ENCODE results near the gene ITIH4.

The ITIH4 gene

DNA sequence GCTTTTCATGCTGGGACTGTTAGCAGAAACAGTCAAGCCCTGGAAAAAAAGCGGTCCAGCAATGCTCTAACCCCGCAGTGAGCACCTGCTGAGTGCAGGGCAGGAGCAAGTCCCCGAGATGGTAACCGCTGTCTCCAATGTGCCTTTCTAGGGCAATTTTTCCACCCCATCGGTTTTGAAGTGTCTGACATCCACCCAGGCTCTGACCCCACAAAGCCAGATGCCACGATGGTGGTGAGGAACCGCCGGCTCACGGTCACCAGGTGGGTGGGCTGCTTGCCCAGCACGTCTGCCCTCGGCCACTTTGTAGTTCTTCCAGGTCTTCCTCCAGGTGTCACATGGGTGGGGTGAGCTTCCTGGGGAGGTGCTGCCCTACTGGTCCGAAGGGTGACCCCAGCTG is 39.1 kb downstream of the ITIH4 start:
- Histone ChIP-seq H3K9ac (ENCODE audit: low read length) (no peak overlapping the region), H2BK120ac (ENCODE audit: insufficient read depth, low read length, poor library complexity) (no peak overlapping the region), H3K79me1 (ENCODE audit: low read length) (no peaks in the 10 kb centered on the region), H2AFZ (ENCODE audit: insufficient read depth, low read length, poor library complexity) (no peak overlapping the region), H2AK5ac (ENCODE audit: low read length) (no peak overlapping the region), H4K91ac (ENCODE audit: low read depth, low read length) (no peak overlapping the region), H3K4me2 (ENCODE audit: low read length) (no peak overlapping the region), H2BK12ac (ENCODE audit: low read length) (no peak overlapping the region), H3K4ac (ENCODE audit: low read depth, low read length) (no peak overlapping the region), H3K14ac (ENCODE audit: low read length) (no peak overlapping the region), H3K23ac (ENCODE audit: low read length) (no peak overlapping the region), H3K27me3 (ENCODE audit: insufficient read depth, low read length) (no peaks in the 10 kb centered on the region), H3K79me2 (ENCODE audit: control insufficient read depth, insufficient read depth, low read length, poor library complexity) (no peaks in the 10 kb centered on the region), H3K4me3 (ENCODE audit: low read depth, low read length) (no peak overlapping the region), H3K4me1 (ENCODE audit: control insufficient read depth in 1 of 2, insufficient read depth in 2 of 2, low read length in 2 of 2) (no peaks in the 10 kb centered on the region), H3K9me3 (ENCODE audit: insufficient read depth, low read depth, low read length) (no peaks in the 10 kb centered on the region), H4K8ac (ENCODE audit: low read depth, low read length) (no peak overlapping the region), H3K27ac (ENCODE audit: low read depth, low read length) (no peak overlapping the region), H3K36me3 (ENCODE audit: control insufficient read depth in 1 of 2, insufficient read depth in 2 of 2, low read length in 2 of 2) (no peaks in the 10 kb centered on the region), H2BK5ac (ENCODE audit: low read depth, low read length, poor library complexity) (no peak overlapping the region), H3K18ac (ENCODE audit: low read length) (no peak overlapping the region), H4K12ac (ENCODE audit: low read depth, low read length) (no peak overlapping the region)
- no peak for DNase-seq
- no CpG with 5 or more reads among the region's 12 CpGs for WGBS (ENCODE audit: extremely low coverage, insufficient coverage, insufficient read length)

DNA sequence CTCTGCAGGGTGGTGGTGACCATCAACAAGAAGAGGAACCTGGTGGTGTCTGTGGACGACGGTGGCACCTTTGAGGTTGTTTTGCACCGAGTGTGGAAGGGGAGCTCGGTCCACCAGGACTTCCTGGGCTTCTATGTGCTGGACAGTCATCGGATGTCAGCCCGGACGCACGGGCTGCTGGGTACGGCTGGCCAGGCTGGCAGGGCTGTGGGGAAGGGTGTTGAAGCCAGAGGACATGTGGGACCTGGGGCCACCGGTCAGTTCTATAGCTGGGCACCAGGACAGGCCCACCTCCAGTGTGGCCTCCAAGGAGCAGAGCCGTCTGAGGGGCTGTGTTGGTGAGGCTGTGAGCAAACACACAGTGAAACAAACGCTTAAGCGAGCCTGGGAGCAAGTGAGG is 39.7 kb downstream of the ITIH4 start:
- H2BK5ac ChIP-seq (ENCODE audit: low read depth, low read length, poor library complexity): no peak overlapping the region

DNA sequence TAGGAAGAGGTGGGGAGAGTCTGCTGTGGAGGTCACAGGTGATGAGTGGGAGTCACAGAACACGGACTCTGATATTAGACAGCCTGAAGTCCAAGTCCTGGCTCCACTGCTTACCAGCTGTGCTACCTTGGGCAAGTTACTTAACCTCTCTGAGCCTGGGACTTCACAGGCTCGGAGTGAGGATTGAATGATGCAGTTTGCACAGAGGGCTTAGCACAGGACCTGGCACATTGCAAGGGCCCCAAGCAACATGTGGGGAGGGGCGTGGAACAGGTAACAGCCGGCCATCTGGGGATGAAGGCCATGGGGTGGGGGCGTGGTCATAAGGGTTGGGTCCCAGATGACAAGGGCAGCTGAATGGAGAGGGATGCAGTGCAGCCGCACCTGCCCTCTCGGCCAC is 40.1 kb downstream of the ITIH4 start:
- H3K4me3 ChIP-seq (ENCODE audit: low read depth, low read length): no peak overlapping the region
- H2BK120ac ChIP-seq (ENCODE audit: insufficient read depth, low read length, poor library complexity): no peak overlapping the region
- no peak overlapping the region for H3K14ac ChIP-seq (ENCODE audit: low read length)
- no peaks in the 10 kb centered on the region for H3K79me1 ChIP-seq (ENCODE audit: low read length)
- no peak overlapping the region for H3K9ac ChIP-seq (ENCODE audit: low read length)
- H3K79me2 ChIP-seq (ENCODE audit: control insufficient read depth, insufficient read depth, low read length, poor library complexity): no peaks in the 10 kb centered on the region
- no peaks in the 10 kb centered on the region for H3K9me3 ChIP-seq (ENCODE audit: insufficient read depth, low read depth, low read length)
- H4K12ac ChIP-seq (ENCODE audit: low read depth, low read length): no peak overlapping the region
- no peak overlapping the region for H3K4ac ChIP-seq (ENCODE audit: low read depth, low read length)
- no peaks in the 10 kb centered on the region for H3K4me1 ChIP-seq (ENCODE audit: control insufficient read depth in 1 of 2, insufficient read depth in 2 of 2, low read length in 2 of 2)
- no peaks in the 10 kb centered on the region for H3K27me3 ChIP-seq (ENCODE audit: insufficient read depth, low read length)
- no peak for DNase-seq
- no peak overlapping the region for H3K4me2 ChIP-seq (ENCODE audit: low read length)
- H2BK12ac ChIP-seq (ENCODE audit: low read length): no peak overlapping the region
- no peak overlapping the region for H3K23ac ChIP-seq (ENCODE audit: low read length)
- no peak overlapping the region for H2AK5ac ChIP-seq (ENCODE audit: low read length)
- no peak overlapping the region for H2BK5ac ChIP-seq (ENCODE audit: low read depth, low read length, poor library complexity)
- no peak overlapping the region for H2AFZ ChIP-seq (ENCODE audit: insufficient read depth, low read length, poor library complexity)
- H3K18ac ChIP-seq (ENCODE audit: low read length): no peak overlapping the region
- no peak overlapping the region for H3K27ac ChIP-seq (ENCODE audit: low read depth, low read length)
- H4K91ac ChIP-seq (ENCODE audit: low read depth, low read length): no peak overlapping the region
- H4K8ac ChIP-seq (ENCODE audit: low read depth, low read length): no peak overlapping the region
- no CpG with 5 or more reads among the region's 7 CpGs for WGBS (ENCODE audit: extremely low coverage, insufficient coverage, insufficient read length)
- no peaks in the 10 kb centered on the region for H3K36me3 ChIP-seq (ENCODE audit: control insufficient read depth in 1 of 2, insufficient read depth in 2 of 2, low read length in 2 of 2)

More for the DNA sequence above, 39.7 kb downstream of the ITIH4 start:
- H3K79me2 ChIP-seq (ENCODE audit: control insufficient read depth, insufficient read depth, low read length, poor library complexity): no peaks in the 10 kb centered on the region
- H4K8ac ChIP-seq (ENCODE audit: low read depth, low read length): no peak overlapping the region
- no peak overlapping the region for H4K12ac ChIP-seq (ENCODE audit: low read depth, low read length)
- H3K36me3 ChIP-seq (ENCODE audit: control insufficient read depth in 1 of 2, insufficient read depth in 2 of 2, low read length in 2 of 2): no peaks in the 10 kb centered on the region
- no peak overlapping the region for H2AFZ ChIP-seq (ENCODE audit: insufficient read depth, low read length, poor library complexity)
- H3K4me3 ChIP-seq (ENCODE audit: low read depth, low read length): no peak overlapping the region
- H2BK12ac ChIP-seq (ENCODE audit: low read length): no peak overlapping the region
- H3K9me3 ChIP-seq (ENCODE audit: insufficient read depth, low read depth, low read length): no peaks in the 10 kb centered on the region
- H3K23ac ChIP-seq (ENCODE audit: low read length): no peak overlapping the region
- no peak overlapping the region for H3K18ac ChIP-seq (ENCODE audit: low read length)
- no peaks in the 10 kb centered on the region for H3K79me1 ChIP-seq (ENCODE audit: low read length)
- H3K4me2 ChIP-seq (ENCODE audit: low read length): no peak overlapping the region
- no peak overlapping the region for H3K14ac ChIP-seq (ENCODE audit: low read length)
- no peak overlapping the region for H2BK120ac ChIP-seq (ENCODE audit: insufficient read depth, low read length, poor library complexity)
- no peak overlapping the region for H2AK5ac ChIP-seq (ENCODE audit: low read length)
- H3K4ac ChIP-seq (ENCODE audit: low read depth, low read length): no peak overlapping the region
- no CpG with 5 or more reads among the region's 13 CpGs for WGBS (ENCODE audit: extremely low coverage, insufficient coverage, insufficient read length)
- H4K91ac ChIP-seq (ENCODE audit: low read depth, low read length): no peak overlapping the region
- H3K4me1 ChIP-seq (ENCODE audit: control insufficient read depth in 1 of 2, insufficient read depth in 2 of 2, low read length in 2 of 2): no peaks in the 10 kb centered on the region
- H3K27ac ChIP-seq (ENCODE audit: low read depth, low read length): no peak overlapping the region
- no peaks in the 10 kb centered on the region for H3K27me3 ChIP-seq (ENCODE audit: insufficient read depth, low read length)
- DNase-seq: no peak
- no peak overlapping the region for H3K9ac ChIP-seq (ENCODE audit: low read length)

DNA sequence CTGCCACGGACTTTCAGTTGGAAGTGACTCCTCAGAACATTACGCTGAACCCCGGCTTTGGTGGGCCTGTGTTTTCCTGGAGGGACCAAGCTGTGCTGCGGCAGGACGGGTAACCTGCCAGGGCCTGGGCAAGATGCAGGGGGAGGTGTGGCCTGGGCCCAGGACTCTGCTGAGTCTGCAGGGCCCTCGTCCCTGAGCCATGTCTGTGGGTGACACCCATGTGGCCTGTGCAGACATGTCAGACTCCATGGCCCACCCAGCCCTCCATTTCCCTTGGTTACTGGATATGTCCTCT is 40.8 kb downstream of the ITIH4 start:
- Histone ChIP-seq H3K27ac (ENCODE audit: low read depth, low read length) (no peak overlapping the region), H3K18ac (ENCODE audit: low read length) (no peak overlapping the region), H3K14ac (ENCODE audit: low read length) (no peak overlapping the region), H2BK120ac (ENCODE audit: insufficient read depth, low read length, poor library complexity) (no peak overlapping the region), H2AK5ac (ENCODE audit: low read length) (no peak overlapping the region), H3K4me1 (ENCODE audit: control insufficient read depth in 1 of 2, insufficient read depth in 2 of 2, low read length in 2 of 2) (no peaks in the 10 kb centered on the region), H4K8ac (ENCODE audit: low read depth, low read length) (no peak overlapping the region), H3K79me2 (ENCODE audit: control insufficient read depth, insufficient read depth, low read length, poor library complexity) (no peaks in the 10 kb centered on the region), H3K9me3 (ENCODE audit: insufficient read depth, low read depth, low read length) (no peaks in the 10 kb centered on the region), H4K12ac (ENCODE audit: low read depth, low read length) (no peak overlapping the region), H3K36me3 (ENCODE audit: control insufficient read depth in 1 of 2, insufficient read depth in 2 of 2, low read length in 2 of 2) (no peaks in the 10 kb centered on the region), H3K79me1 (ENCODE audit: low read length) (no peaks in the 10 kb centered on the region), H4K91ac (ENCODE audit: low read depth, low read length) (no peak overlapping the region), H3K4me3 (ENCODE audit: low read depth, low read length) (no peak overlapping the region), H3K27me3 (ENCODE audit: insufficient read depth, low read length) (no peaks in the 10 kb centered on the region), H2BK12ac (ENCODE audit: low read length) (no peak overlapping the region), H3K4ac (ENCODE audit: low read depth, low read length) (no peak overlapping the region), H2BK5ac (ENCODE audit: low read depth, low read length, poor library complexity) (no peak overlapping the region), H3K4me2 (ENCODE audit: low read length) (no peak overlapping the region), H3K23ac (ENCODE audit: low read length) (no peak overlapping the region), H2AFZ (ENCODE audit: insufficient read depth, low read length, poor library complexity) (no peak overlapping the region), H3K9ac (ENCODE audit: low read length) (no peak overlapping the region)
- no CpG with 5 or more reads among the region's 6 CpGs for WGBS (ENCODE audit: extremely low coverage, insufficient coverage, insufficient read length)
- no peak for DNase-seq

All from trophoblast cell (in vitro differentiated cells and primary cell).